ENCODE data around the gene GGA2.

DNA sequence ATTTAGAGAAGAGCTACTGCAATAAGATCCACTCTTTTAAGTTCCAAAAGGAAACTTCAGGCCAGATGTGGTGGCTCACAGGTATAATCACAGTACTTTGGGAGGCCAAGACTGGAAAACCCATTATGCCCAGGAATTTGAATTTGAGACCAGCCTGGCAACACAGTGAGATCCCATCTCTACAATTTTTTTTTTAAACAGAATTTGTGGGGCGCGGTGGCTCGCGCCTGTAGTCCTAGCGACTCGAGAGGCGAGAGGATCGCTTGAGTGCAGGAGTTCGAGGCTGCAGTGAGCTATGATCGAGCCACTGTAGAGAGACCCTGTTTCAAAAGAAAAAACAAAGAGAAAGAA, 58.1 kb downstream of the GGA2 start:
- TF ChIP-seq, protein P1, sequence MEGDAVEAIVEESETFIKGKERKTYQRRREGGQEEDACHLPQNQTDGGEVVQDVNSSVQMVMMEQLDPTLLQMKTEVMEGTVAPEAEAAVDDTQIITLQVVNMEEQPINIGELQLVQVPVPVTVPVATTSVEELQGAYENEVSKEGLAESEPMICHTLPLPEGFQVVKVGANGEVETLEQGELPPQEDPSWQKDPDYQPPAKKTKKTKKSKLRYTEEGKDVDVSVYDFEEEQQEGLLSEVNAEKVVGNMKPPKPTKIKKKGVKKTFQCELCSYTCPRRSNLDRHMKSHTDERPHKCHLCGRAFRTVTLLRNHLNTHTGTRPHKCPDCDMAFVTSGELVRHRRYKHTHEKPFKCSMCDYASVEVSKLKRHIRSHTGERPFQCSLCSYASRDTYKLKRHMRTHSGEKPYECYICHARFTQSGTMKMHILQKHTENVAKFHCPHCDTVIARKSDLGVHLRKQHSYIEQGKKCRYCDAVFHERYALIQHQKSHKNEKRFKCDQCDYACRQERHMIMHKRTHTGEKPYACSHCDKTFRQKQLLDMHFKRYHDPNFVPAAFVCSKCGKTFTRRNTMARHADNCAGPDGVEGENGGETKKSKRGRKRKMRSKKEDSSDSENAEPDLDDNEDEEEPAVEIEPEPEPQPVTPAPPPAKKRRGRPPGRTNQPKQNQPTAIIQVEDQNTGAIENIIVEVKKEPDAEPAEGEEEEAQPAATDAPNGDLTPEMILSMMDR (conservative IDR thresholded peaks at IDR 0.05 in 1 of 2, IDR thresholded peaks at IDR 0.05 in 1 of 2; ENCODE audit: low read depth in 1 of 2, low read length in 2 of 2), result no peak
- no peak for TF ChIP-seq EZH2 (IDR thresholded peaks at IDR 0.05; ENCODE audit: low read length, missing control alignments)
